Left ventricle myocardium superior (tissue), 1 donor: ENCODE measurements around the gene CFAP20. TPM values are rescaled to one million over a fixed set of nuclear protein-coding genes. Genes with fewer than 3 reads are reported as not detected.
"Not testable (repeated sequence)": the region's sequence is repeated elsewhere in the genome, so short reads cannot be mapped to it uniquely, and the experiment has no call there.

Experiments used
- ATAC-seq: fragments of 200-7000 bp; cut with Tn5 transposase; one replicate; pipeline ENCODE4 v1.9.1; 2020; ENCODE audit warnings: mild to moderate bottlenecking, moderate library complexity
- DNase-seq: peaks from one replicate; pipeline ENCODE4 v3.0.0-alpha.2; 2020
- intact Hi-C: fragments of 100-400 bp; cut with micrococcal nuclease; formaldehyde crosslinking; loops from one replicate; pipeline ENCODE4 v1.11.0; 2022
- total RNA-seq: library from RNA; stranded (reverse); fragmentation: NEBNext Ultra II Directional; extraction: Animal tissue kit (Norgen Biotek cat#: 25700); gene quantifications from one replicate; pipeline ENCODE4 v1.2.1, GENCODE V29; 2021
- donor health status: DM: no; HTN: yes; CAD: no; lungs with severe emphysema.

The CFAP20 gene
- total RNA-seq, 1 donor from 2014 or later: 37.2 TPM

- DNase-seq (peak; percentile 65), ATAC-seq (peak; percentile 96)
- intact Hi-C loops: no loop called here
Measured at GRCh38 chr16:58102665-58103392, 26.4 kb downstream of the CFAP20 start.

GRCh38 chr16:58099956-58100300, 29.3 kb downstream of the CFAP20 start:
- intact Hi-C loops: no loop called here
- DNase-seq (no peak), ATAC-seq (no peak)

GRCh38 chr16:58099097-58099955, 29.9 kb downstream of the CFAP20 start:
- ATAC-seq: no peak
- no peak for DNase-seq
- intact Hi-C loops: no loop called here

- intact Hi-C loops: no loop called here
- DNase-seq (no peak), ATAC-seq (no peak)
Measured at GRCh38 chr16:58098207-58099096, 30.7 kb downstream of the CFAP20 start.

- intact Hi-C loops: no loop called here
- ATAC-seq: no peak
Measured at GRCh38 chr16:58096249-58096648, 32.9 kb downstream of the CFAP20 start.

GRCh38 chr16:58095575-58095960, 33.6 kb downstream of the CFAP20 start:
- ATAC-seq, intact Hi-C loops, DNase-seq: not testable (repeated sequence)

More at GRCh38 chr16:58096249-58096648, 32.9 kb downstream of the CFAP20 start:
- DNase-seq: no peak

GRCh38 chr16:58094791-58095574, 34.2 kb downstream of the CFAP20 start:
- DNase-seq (no peak), ATAC-seq (no peak)
- intact Hi-C loops: no loop called here

GRCh38 chr16:58094026-58094425, 35.2 kb downstream of the CFAP20 start:
- DNase-seq: no peak
- intact Hi-C loops: no loop called here
- ATAC-seq: no peak

- intact Hi-C loops, ATAC-seq, DNase-seq: not testable (repeated sequence)
Measured at GRCh38 chr16:58090396-58090795, 38.8 kb downstream of the CFAP20 start.

- DNase-seq: no peak
- no peak for ATAC-seq
- intact Hi-C loops: no loop called here
Measured at GRCh38 chr16:58088091-58088490, 41.1 kb downstream of the CFAP20 start.

GRCh38 chr16:58087209-58087913, 41.8 kb downstream of the CFAP20 start:
- DNase-seq (no peak), ATAC-seq (no peak)
- intact Hi-C loops: no loop called here

- DNase-seq: no peak
- no peak for ATAC-seq
- intact Hi-C loops: no loop called here
Measured at GRCh38 chr16:58086381-58087208, 42.6 kb downstream of the CFAP20 start.

GRCh38 chr16:58085584-58086251, 43.5 kb downstream of the CFAP20 start:
- intact Hi-C loops: no loop called here
- DNase-seq (no peak), ATAC-seq (no peak)

- no peak for DNase-seq
- no peak for ATAC-seq
- intact Hi-C loops: no loop called here
Measured at GRCh38 chr16:58085171-58085570, 44.0 kb downstream of the CFAP20 start.

GRCh38 chr16:58084635-58085034, 44.5 kb downstream of the CFAP20 start:
- ATAC-seq (no peak), DNase-seq (no peak)
- intact Hi-C loops: no loop called here

- ATAC-seq (no peak), DNase-seq (no peak)
- intact Hi-C loops: no loop called here
Measured at GRCh38 chr16:58082381-58082780, 46.8 kb downstream of the CFAP20 start.

GRCh38 chr16:58080657-58081056, 48.5 kb downstream of the CFAP20 start:
- intact Hi-C loops, DNase-seq, ATAC-seq: not testable (repeated sequence)
